H1 (cell line): Measurements from ENCODE around the gene TMEM161B. TPM values are rescaled to one million over a fixed set of nuclear protein-coding genes. Genes with fewer than 3 reads are reported as not detected.
"Not testable (repeated sequence)": the region's sequence is repeated elsewhere in the genome, so short reads cannot be mapped to it uniquely, and the experiment has no call there.

Experiments used
- CTCF ChIA-PET: fragments of 300-600 bp; sonication (Branson Sonifier 250); formaldehyde crosslinking; loops from one replicate; lab custom pipeline; 2021; ENCODE audit not compliant: partially characterized antibody; lab: Charles Lee
- POLR2A ChIA-PET: fragments of 300-600 bp; sonication (Branson Sonifier 250); formaldehyde crosslinking; loops from one replicate; lab custom pipeline; 2021; ENCODE audit warnings: inconsistent platforms; ENCODE audit not compliant: partially characterized antibody; lab: Charles Lee
- DNase-seq, 2 experiments: peaks; one replicate each; pipeline versions ENCODE4 v3.0.0 to v3.0.0-alpha.2; 2010 to 2022; ENCODE audit warnings: low spot score in 2 of 2, low read depth in 1 of 2, mixed read lengths in 1 of 2
- FAIRE-seq: peaks from 2 replicates; lab custom pipeline; 2011; peaks lifted over from hg19 to GRCh38; lab: Jason Lieb, UNC
- H2AFZ ChIP-seq: 2 replicates; pipeline ENCODE4 v1.8.1; 2012; ENCODE audit warnings: low read length, inconsistent platforms
- H2AK5ac ChIP-seq: 2 replicates; pipeline ENCODE4 v1.6.1; 2013; ENCODE audit warnings: low read depth, low read length
- H2BK120ac ChIP-seq: replicated peaks from 2 replicates; pipeline ENCODE3; 2013; ENCODE audit warnings: low read depth, low read length, inconsistent platforms
- H2BK12ac ChIP-seq: 2 replicates; pipeline ENCODE4 v1.6.1; 2013; ENCODE audit warnings: low read depth, low read length
- H2BK15ac ChIP-seq: 2 replicates; pipeline ENCODE4 v1.6.1; 2013; ENCODE audit warnings: low read length
- H2BK20ac ChIP-seq: 2 replicates; pipeline ENCODE4 v1.6.1; 2013; ENCODE audit warnings: low read length
- H2BK5ac ChIP-seq: 2 replicates; pipeline ENCODE4 v1.6.1; 2013; ENCODE audit warnings: low read depth, low read length
- H3K14ac ChIP-seq: 2 replicates; pipeline ENCODE4 v1.6.1; 2013; ENCODE audit warnings: inconsistent platforms; ENCODE audit not compliant: insufficient read length
- H3K18ac ChIP-seq: 2 replicates; pipeline ENCODE4 v1.6.1; 2013; ENCODE audit warnings: low read length; ENCODE audit errors: extremely low read depth
- H3K23ac ChIP-seq: 2 replicates; pipeline ENCODE4 v1.6.1; 2013; ENCODE audit warnings: inconsistent platforms; ENCODE audit not compliant: insufficient read length
- H3K23me2 ChIP-seq: 2 replicates; pipeline ENCODE4 v1.6.1; 2013; ENCODE audit warnings: low read depth, low read length
- H3K27ac ChIP-seq: 2 replicates; pipeline ENCODE4 v1.6.1; 2011; ENCODE audit warnings: low read depth, low read length, inconsistent platforms
- H3K27me3 ChIP-seq, 4 experiments: replicated peaks in 1 of 4; 1 replicate in 1 of 4; 2 replicates in 3 of 4; pipeline versions ENCODE4 v1.6.1 to v1.8.1; 2011 to 2013; ENCODE audit warnings: low read length in 3 of 4, mild to moderate bottlenecking in 3 of 4, inconsistent platforms in 2 of 4, mixed read lengths in 2 of 4, moderate library complexity in 1 of 4; ENCODE audit not compliant: control insufficient read depth in 3 of 4, insufficient read depth in 3 of 4; ENCODE audit errors: extremely low read depth in 1 of 4
- H3K36me3 ChIP-seq, 4 experiments: 2 replicates each; pipeline versions ENCODE4 v1.6.1 to v1.8.1; 2011 to 2013; ENCODE audit warnings: mild to moderate bottlenecking in 4 of 4, low read length in 3 of 4, moderate library complexity in 2 of 4, control low read depth in 1 of 4, inconsistent platforms in 1 of 4; ENCODE audit not compliant: insufficient read depth in 4 of 4, control insufficient read depth in 2 of 4
- H3K4ac ChIP-seq: replicated peaks from 2 replicates; pipeline ENCODE3; 2013; ENCODE audit warnings: low read length, low read depth, mixed read lengths, inconsistent platforms; ENCODE audit not compliant: insufficient read length
- H3K4me1 ChIP-seq, 4 experiments: replicated peaks in 1 of 4; 1 replicate in 1 of 4; 2 replicates in 3 of 4; pipeline versions ENCODE4 v1.6.1 to v1.8.1; 2011 to 2013; ENCODE audit warnings: low read length in 3 of 4, inconsistent platforms in 2 of 4, mixed read lengths in 1 of 4; ENCODE audit not compliant: insufficient read depth in 4 of 4, control insufficient read depth in 3 of 4
- H3K4me2 ChIP-seq, 2 experiments: 2 replicates each; pipeline versions ENCODE4 v1.6.1 to v1.8.1; 2011 to 2013; ENCODE audit warnings: low read depth in 2 of 2, low read length in 2 of 2, control low read depth in 1 of 2, inconsistent platforms in 1 of 2, mild to moderate bottlenecking in 1 of 2; ENCODE audit not compliant: insufficient read depth in 1 of 2
- H3K4me3 ChIP-seq, 4 experiments: fragments of 200-600, 300-600 bp in 1 of 4; sonication (generic), shearing (Covaris generic), sonication (Bioruptor Twin) in 1 of 4; 2 replicates each; pipeline versions ENCODE4 v1.5.1 to v1.8.1; 2011 to 2016; ENCODE audit warnings: low read length in 4 of 4, low read depth in 3 of 4, control low read depth in 2 of 4, inconsistent platforms in 2 of 4, mild to moderate bottlenecking in 2 of 4, mixed read lengths in 1 of 4, moderate library complexity in 1 of 4; ENCODE audit not compliant: insufficient read depth in 2 of 4; ENCODE audit errors: extremely low read depth in 1 of 4
- H3K56ac ChIP-seq: replicated peaks from 2 replicates; pipeline ENCODE3; 2013; ENCODE audit warnings: low read depth, mild to moderate bottlenecking, mixed read lengths, low read length, inconsistent platforms; ENCODE audit not compliant: insufficient read length
- H3K79me1 ChIP-seq: 2 replicates; pipeline ENCODE4 v1.6.1; 2013; ENCODE audit warnings: low read depth, low read length, control low read depth
- H3K79me2 ChIP-seq, 2 experiments: 2 replicates each; pipeline versions ENCODE4 v1.6.1 to v1.8.1; 2012 to 2013; ENCODE audit warnings: low read length in 2 of 2, mild to moderate bottlenecking in 2 of 2, inconsistent platforms in 1 of 2; ENCODE audit not compliant: insufficient read depth in 2 of 2, control insufficient read depth in 1 of 2
- H3K9ac ChIP-seq, 4 experiments: replicated peaks in 1 of 4; 1 replicate in 1 of 4; 2 replicates in 3 of 4; pipeline versions ENCODE4 v1.6.1 to v1.8.1; 2011 to 2013; ENCODE audit warnings: low read depth in 3 of 4, low read length in 3 of 4, control low read depth in 2 of 4, mild to moderate bottlenecking in 2 of 4, moderate library complexity in 2 of 4, inconsistent platforms in 1 of 4; ENCODE audit errors: extremely low read depth in 1 of 4
- H3K9me3 ChIP-seq, 2 experiments: 2 replicates each; pipeline versions ENCODE4 v1.6.1 to v1.8.1; 2012 to 2013; ENCODE audit warnings: mild to moderate bottlenecking in 2 of 2, moderate library complexity in 2 of 2, control low read depth in 1 of 2, inconsistent platforms in 1 of 2, low read depth in 1 of 2, low read length in 1 of 2, mixed read lengths in 1 of 2; ENCODE audit not compliant: insufficient read depth in 2 of 2
- H4K20me1 ChIP-seq, 2 experiments: replicated peaks in 1 of 2; 2 replicates each; pipeline versions ENCODE3 to v1.8.1; 2011 to 2013; ENCODE audit warnings: inconsistent platforms in 2 of 2, low read length in 2 of 2, mild to moderate bottlenecking in 1 of 2; ENCODE audit not compliant: insufficient read depth in 2 of 2, control insufficient read depth in 1 of 2
- H4K5ac ChIP-seq: 2 replicates; pipeline ENCODE4 v1.6.1; 2013; ENCODE audit warnings: low read length, low read depth, mixed read lengths, inconsistent platforms; ENCODE audit not compliant: insufficient read length
- H4K8ac ChIP-seq: 2 replicates; pipeline ENCODE4 v1.8.0; 2013; ENCODE audit warnings: mild to moderate bottlenecking, moderate library complexity, low read length, inconsistent platforms; ENCODE audit not compliant: insufficient read depth; ENCODE audit errors: extremely low read depth
- H4K91ac ChIP-seq: replicated peaks from 2 replicates; pipeline ENCODE3; 2013; ENCODE audit warnings: low read length, mixed read lengths, inconsistent platforms; ENCODE audit not compliant: insufficient read length
- BRCA1 ChIP-seq: IDR thresholded peaks from 2 replicates; pipeline ENCODE4 v1.6.1; 2012; ENCODE audit warnings: low read depth, low read length, improper control_type of control experiment
- KDM5A ChIP-seq: fragments of 200-600 bp; IDR thresholded peaks from 2 replicates; pipeline ENCODE4 v1.7.1; 2012; ENCODE audit warnings: mild to moderate bottlenecking, low read length, inconsistent platforms, mixed read lengths
- SIN3A ChIP-seq, 2 experiments: IDR thresholded peaks in 1 of 2; conservative IDR thresholded peaks in 1 of 2; 2 replicates each; pipeline ENCODE4 v1.6.1; 2011 to 2012; ENCODE audit warnings: low read length in 2 of 2, improper control_type of control experiment in 1 of 2, low read depth in 1 of 2, mild to moderate bottlenecking in 1 of 2
- SIX5 ChIP-seq: IDR thresholded peaks from 2 replicates; pipeline ENCODE4 v1.6.1; 2011; ENCODE audit warnings: mild to moderate bottlenecking, low read depth, low read length
- SP2 ChIP-seq: IDR thresholded peaks from 2 replicates; pipeline ENCODE4 v1.6.1; 2012; ENCODE audit warnings: mild to moderate bottlenecking, low read length, inconsistent platforms
- SP4 ChIP-seq: IDR thresholded peaks from 2 replicates; pipeline ENCODE4 v1.6.1; 2012; ENCODE audit warnings: low read length, inconsistent platforms
- TEAD4 ChIP-seq: IDR thresholded peaks from 2 replicates; pipeline ENCODE4 v1.6.1; 2012; ENCODE audit warnings: low read depth, low read length, inconsistent platforms, mixed read lengths
- WGBS, 2 experiments: shearing (Covaris generic) in 1 of 2; methylation state at CpG; one replicate each; pipeline versions ENCODE4 v1.1.6 to v1.1.7; 2013 to 2015; ENCODE audit warnings: low lambda C conversion rate in 2 of 2, mixed read lengths in 2 of 2, inconsistent platforms in 1 of 2, low coverage in 1 of 2, missing lambda C conversion rate in 1 of 2; ENCODE audit not compliant: insufficient replicate concordance in 2 of 2, insufficient coverage in 1 of 2, insufficient read length in 1 of 2; ENCODE audit errors: extremely low coverage in 1 of 2, missing lambda C conversion rate in 1 of 2; 5-methylcytosine and 5-hydroxymethylcytosine counted together
- polyA plus RNA-seq, 7 experiments: library from polyadenylated mRNA; depleted of rRNA in 3 of 7; stranded (reverse) in 5 of 7; unstranded in 2 of 7; fragments of >200 nt in 5 of 7; fragments of 200-250 nt in 2 of 7; gene quantifications; 1 replicate in 5 of 7; 2 replicates in 1 of 7; 4 replicates in 1 of 7; pipeline versions ENCODE4 v1.2.1 to v1.2.3, GENCODE V29; 2011 to 2013; ENCODE audit warnings: missing spikeins in 2 of 7, mixed read lengths in 2 of 7
- total RNA-seq: library from RNA; stranded (reverse); fragmentation: NEBNext Ultra II Directional; extraction: Animal tissue kit (Norgen Biotek cat#: 25700); gene quantifications from 2 replicates; pipeline ENCODE4 v1.2.1, GENCODE V29; 2021
- TF ChIP-seq, protein P1 (sequence below): IDR thresholded peaks from 2 replicates; pipeline ENCODE4 v1.6.1; 2011; ENCODE audit warnings: low read length, improper control_type of control experiment

The TMEM161B gene
- total and polyA plus RNA-seq, 2 of the 8 experiments (the other 6 are each of a cell fraction or from before 2014, with no cell fraction given), result 7.4 to 13.8 TPM

DNA sequence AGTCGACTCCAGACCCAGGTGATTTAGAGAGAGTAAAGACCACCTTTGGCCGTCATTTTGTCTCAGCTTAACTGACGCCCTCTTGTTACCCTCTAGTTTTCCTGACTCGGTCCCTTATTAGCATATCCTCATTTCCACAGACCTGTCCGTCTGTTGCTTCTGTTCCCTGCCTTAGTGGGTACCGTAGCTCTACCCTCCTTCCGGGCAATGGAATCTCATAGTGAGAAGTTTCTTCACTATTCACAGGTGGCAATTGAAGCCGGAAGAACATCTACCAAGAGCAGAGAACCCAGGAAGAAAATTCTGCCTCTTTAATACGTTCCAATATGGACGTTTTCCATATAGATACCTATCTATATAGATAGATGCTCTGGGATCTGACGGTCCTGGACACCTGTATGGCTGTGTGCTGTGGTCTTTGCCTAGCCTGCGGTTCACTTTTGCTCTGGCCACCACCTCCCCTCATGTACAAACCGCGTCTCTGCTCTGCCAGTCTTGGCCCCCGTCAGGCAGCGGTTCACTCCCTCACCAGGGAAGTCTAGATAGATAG is 652 bp upstream of the TMEM161B start (continued):
- TF ChIP-seq, protein P1, sequence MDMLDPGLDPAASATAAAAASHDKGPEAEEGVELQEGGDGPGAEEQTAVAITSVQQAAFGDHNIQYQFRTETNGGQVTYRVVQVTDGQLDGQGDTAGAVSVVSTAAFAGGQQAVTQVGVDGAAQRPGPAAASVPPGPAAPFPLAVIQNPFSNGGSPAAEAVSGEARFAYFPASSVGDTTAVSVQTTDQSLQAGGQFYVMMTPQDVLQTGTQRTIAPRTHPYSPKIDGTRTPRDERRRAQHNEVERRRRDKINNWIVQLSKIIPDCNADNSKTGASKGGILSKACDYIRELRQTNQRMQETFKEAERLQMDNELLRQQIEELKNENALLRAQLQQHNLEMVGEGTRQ, result no peak
- TF ChIP-seq KDM5A (no peak), SP4 (no peak), TEAD4 (no peak), SIX5 (no peak), SP2 (no peak), BRCA1 (no peak), SIN3A (conservative IDR thresholded peaks at IDR 0.05 in 1 of 2, IDR thresholded peaks at IDR 0.05 in 1 of 2; ENCODE audit: low read depth in 1 of 2, low read length in 2 of 2) (no peak; a peak in 1 of 4 replicates)

DNA sequence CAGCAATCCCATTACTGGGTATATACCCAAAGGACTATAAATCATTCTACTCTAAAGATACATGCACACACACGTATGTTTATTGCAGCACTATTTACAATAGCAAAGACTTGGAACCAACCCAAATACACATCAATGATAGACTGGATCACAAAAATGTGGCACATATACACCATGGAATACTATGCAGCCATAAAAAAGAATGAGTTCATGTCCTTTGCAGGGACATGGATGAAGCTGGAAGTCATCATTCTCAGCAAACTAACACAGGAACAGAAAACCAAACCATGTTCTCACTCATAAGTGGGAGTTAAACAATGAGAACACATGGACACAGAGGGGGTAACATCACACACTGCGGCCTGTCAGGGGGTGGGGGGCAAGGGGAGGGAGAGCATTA is 4.1 kb downstream of the TMEM161B start:
- H3K9ac ChIP-seq, H2AK5ac ChIP-seq, H3K4me2 ChIP-seq, H2BK12ac ChIP-seq, H2BK20ac ChIP-seq, H3K56ac ChIP-seq, H2BK120ac ChIP-seq, H3K27me3 ChIP-seq, CTCF ChIA-PET, H3K23me2 ChIP-seq, H3K14ac ChIP-seq, H3K4me1 ChIP-seq, H2BK15ac ChIP-seq, H4K91ac ChIP-seq, H3K18ac ChIP-seq, H2AFZ ChIP-seq, H3K9me3 ChIP-seq, FAIRE-seq, H4K8ac ChIP-seq, POLR2A ChIA-PET, H4K20me1 ChIP-seq, H3K23ac ChIP-seq, H4K5ac ChIP-seq, H3K4me3 ChIP-seq, H3K4ac ChIP-seq, DNase-seq, H3K27ac ChIP-seq, H2BK5ac ChIP-seq, H3K79me1 ChIP-seq, H3K36me3 ChIP-seq: not testable (repeated sequence)
- peaks cover 5 to 97% of the 10 kb centered on the region in 2 experiments for H3K79me2 ChIP-seq
- 91% methylated on average over 2 of the region's 2 CpGs; no CpG with 5 or more reads in 1 of the 2 experiments for WGBS, 2 experiments
